ENCODE results near the gene TMEM18.

Gene TMEM18

DNA sequence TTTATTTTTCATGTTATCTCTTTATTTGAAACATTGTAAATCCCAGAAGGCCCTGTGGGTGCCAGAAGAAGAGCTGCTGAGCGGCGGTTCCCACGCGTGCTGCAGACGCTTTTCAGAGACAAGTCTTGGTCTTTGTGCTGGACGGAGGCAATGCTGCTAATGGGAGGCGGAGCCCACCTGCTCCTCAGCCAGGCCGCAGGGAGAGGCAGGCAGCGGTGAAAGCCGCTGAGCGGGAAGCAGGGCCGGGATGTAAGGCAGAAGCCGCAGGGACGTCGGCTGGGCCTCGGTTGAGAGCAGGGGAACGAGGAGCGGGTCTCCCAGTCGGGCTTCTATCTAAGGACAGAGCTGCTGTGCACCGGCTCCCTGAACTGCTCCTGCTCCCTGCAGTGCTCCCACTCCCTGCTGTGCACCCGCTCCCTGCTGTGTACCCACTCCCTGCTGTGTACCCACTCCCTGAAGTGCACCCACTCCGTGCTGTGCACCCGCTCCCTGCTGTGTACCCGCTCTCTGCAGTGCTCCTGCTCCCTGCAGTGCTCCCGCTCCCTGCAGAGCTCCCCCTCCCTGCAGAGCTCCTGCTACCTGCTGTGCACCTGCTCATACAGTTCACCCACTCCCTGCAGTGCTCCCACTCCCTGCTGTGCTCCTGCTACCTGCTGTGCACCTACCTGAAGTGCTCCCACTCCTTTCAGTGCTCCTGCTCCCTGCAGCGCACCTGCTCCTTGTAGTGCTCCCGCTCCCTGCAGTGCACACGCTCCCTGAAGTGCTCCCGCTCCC lies 16.4 kb downstream of the TMEM18 start:
- in situ Hi-C loops (cut with HindIII; ENCODE audit: low pct_ligation_motif_present, low pct_unique_long_range_greater_than_20kb, low sequenced_read_pairs), result no loop called here
- DNase-seq, result no peak

DNA sequence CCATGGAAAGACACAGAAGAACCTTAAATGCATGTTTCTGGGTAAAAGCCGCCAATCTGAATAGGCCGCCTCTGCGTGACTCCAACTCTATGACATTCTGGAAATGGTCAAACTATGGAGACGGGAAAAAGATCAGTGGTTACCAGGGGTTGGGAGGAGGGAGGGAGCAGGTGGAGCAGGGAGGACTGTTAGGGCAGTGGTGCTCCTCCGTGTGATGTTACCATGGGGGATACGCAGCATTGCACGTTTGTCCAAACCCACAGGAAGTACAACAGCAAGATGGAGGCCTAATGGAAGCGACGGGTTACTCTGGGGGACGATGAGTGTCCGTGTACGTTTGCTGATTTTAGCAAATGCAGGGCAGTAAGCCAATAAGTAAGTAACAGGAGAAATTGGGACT lies 17.2 kb downstream of the TMEM18 start:
- no peak for DNase-seq
- in situ Hi-C loops (cut with HindIII; ENCODE audit: low pct_ligation_motif_present, low pct_unique_long_range_greater_than_20kb, low sequenced_read_pairs), result no loop called here

DNA sequence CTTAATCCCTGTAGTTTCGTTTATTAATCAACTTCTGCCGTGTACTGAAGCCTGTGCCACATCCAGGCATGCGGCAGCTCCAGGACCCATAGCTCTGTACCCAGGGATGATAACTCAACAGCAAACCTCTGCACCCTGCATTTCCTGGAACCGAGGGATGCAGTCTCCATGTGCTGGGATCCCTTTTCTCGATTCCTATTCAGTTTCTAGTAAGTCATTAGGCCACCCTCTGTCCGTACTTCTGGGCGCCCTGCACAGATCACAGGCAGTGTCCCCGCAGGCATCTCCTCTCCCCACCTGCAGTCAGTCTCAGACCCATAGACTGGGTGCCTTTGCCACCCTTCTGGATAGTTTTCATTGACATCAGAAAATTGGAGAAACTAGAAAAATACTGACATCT lies 18.8 kb downstream of the TMEM18 start:
- no peak for DNase-seq
- in situ Hi-C loops (cut with HindIII; ENCODE audit: low pct_ligation_motif_present, low pct_unique_long_range_greater_than_20kb, low sequenced_read_pairs), result no loop called here

DNA sequence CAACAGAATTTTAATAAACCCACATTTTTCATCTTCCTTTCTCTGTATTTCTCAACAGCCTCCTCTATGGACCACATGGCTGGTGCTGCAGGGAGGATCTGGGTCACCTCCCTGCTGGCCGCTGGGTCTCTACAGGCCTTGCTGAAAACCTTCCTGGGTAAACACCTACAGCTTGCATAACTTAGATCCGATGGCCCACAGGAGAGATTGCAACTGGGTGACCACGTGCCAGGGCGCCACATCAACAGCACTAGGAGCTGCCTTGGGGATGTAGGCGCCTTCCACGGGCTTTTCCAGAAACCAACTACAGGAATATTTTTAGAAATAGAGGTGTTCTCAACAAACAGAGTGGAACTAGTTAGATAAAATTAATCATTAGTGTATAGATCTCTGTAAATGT lies 19.4 kb downstream of the TMEM18 start:
- DNase-seq, result no peak
- in situ Hi-C loops (cut with HindIII; ENCODE audit: low pct_ligation_motif_present, low pct_unique_long_range_greater_than_20kb, low sequenced_read_pairs), result no loop called here

DNA sequence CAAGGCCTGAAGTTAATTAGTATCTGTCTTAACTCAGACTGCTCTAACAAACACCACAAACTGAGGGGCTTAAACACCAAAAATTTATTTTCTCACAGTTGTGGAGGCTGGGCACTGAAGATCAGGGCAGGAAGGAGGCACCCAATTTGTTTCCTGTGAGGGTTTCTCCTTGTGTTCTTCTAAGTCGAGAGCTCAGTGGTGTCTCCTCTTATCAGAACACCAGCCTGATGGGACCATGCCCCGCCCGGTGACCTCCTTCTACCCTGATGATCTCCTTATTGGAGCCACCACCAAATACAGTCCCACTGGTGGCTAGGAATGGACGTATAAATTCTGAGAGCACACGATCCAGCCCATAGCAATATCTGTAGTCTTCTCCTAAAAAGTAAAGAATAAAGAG lies 20.5 kb downstream of the TMEM18 start:
- no peak for DNase-seq
- in situ Hi-C loops (cut with HindIII; ENCODE audit: low pct_ligation_motif_present, low pct_unique_long_range_greater_than_20kb, low sequenced_read_pairs), result no loop called here

DNA sequence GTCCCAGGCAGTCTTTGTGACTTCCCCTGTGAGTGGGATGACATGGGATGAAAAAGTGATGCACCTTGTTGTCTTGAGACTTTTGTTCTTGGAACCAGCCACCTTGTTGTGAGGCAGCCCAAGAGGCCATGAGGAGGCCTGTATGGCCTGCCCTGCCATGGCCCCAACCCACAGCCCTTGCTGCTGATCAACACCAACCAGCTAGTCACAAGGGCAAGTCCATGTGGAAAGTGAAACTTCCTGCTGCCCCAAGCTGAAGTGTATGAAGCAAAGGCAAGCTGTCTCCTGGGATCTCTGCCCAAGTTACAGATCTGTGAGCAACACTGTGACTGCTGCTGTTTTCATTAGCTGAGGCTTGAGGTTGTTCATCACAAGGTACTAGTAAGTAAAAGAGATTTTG lies 21.6 kb downstream of the TMEM18 start:
- in situ Hi-C loops (cut with HindIII; ENCODE audit: low pct_ligation_motif_present, low pct_unique_long_range_greater_than_20kb, low sequenced_read_pairs), result no loop called here
- DNase-seq, result no peak

DNA sequence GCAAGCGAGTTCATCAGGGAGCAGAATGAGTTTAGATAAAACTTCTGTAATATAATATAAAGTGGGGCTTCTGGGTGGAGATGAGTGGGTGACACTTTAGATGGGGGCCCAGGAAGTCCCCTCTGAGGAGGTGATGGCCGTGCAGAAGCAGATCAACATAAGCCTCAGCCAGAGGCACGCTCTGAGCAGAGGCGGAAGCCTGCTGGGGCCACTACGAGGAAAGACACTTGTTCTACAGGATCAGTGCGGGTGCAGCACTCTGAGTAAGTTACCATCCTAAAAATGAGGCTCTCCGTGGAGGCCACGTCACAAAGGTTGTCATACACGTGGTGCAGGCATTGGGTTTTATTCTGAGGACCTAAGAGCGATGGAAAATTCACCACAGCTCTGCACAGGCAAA lies 22.3 kb downstream of the TMEM18 start:
- in situ Hi-C loops (cut with HindIII; ENCODE audit: low pct_ligation_motif_present, low pct_unique_long_range_greater_than_20kb, low sequenced_read_pairs), result no loop called here
- DNase-seq, result no peak

DNA sequence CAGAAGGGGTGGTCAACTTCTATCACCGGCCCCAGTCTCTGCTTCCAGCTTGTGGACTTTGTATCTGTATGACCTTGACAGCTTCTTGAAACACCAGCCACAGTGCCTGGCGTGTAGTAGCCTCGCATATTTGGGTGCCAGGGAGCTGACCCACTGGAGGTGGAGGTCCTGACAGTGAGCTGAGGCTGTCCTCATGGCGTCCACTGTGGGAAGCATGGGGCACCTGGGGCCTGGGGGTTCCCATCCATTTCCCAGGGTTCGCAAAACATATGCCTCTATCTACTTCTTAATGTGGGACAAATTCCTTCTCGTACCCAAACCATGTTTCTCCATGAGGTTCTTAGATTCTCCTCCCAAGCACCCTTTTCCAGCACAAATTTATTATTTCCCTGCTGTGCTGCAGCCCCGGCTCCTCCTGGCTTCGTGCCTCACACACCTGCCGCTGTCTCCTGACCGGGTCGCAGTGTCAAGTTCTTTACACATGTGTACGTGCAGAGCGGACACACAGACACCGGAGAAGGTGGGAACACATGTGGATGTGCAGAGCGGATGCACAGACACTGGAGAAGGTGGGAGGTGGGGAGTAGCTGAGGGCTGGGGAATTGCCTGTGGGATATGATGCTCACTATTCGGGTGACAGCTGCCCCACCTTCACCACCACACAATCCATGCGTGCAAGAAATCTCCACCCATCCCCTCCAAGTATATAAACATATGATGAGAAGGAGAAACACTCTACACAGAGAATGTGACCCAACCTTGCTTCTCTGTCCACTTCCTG lies 23.4 kb downstream of the TMEM18 start:
- DNase-seq, result no peak
- in situ Hi-C loops (cut with HindIII; ENCODE audit: low pct_ligation_motif_present, low pct_unique_long_range_greater_than_20kb, low sequenced_read_pairs), result no loop called here

DNA sequence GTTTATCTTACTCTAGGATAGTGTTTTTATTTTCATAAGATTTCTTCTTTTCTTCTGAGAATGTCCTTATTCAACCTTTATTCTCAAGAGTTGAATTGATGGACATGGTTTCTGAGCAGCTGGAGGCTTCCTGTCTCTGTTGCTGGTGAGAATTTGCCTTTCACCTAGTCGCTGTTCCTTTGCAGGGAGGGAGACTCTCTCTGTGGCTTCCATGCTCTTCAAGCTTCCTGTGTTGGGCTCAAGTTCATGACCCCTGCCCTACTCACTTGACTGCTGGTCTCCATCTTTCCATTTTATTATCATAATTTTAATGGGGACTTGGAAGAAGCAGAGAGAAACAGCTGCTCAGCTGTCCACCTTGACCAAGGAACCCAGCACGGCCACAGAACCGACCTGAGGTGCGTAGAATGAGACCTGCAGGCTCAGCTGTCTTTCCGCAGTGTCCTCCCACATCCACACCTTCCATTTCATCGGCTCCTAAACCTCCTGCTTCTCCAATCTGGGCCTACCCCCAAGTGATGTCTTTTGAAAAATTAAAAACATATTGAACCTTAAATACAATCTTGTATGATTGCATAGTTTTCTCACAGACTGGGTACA lies 24.2 kb downstream of the TMEM18 start:
- in situ Hi-C loops (cut with HindIII; ENCODE audit: low pct_ligation_motif_present, low pct_unique_long_range_greater_than_20kb, low sequenced_read_pairs), result no loop called here

DNA sequence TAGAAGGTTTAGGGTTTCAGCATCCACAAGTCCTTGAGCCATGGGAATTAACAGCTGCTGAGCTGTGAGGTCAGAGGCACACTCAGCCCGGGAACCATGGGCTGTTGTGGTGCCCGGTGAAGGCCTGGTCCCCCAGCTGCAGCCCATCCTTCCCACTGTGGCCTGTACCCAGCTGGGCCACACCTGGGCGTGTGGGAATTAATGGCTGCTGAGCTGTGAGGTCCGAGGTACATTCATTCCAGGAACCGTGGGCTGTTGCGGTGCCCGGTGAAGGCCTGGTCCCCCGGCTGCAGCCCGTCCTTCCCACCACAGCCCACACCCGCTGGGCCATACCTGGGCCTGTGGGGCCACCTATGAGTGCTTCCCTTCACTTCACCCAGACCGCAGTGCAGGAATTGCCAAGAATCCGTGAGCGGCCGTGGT lies 25.2 kb downstream of the TMEM18 start:
- DNase-seq, result no peak
- in situ Hi-C loops (cut with HindIII; ENCODE audit: low pct_ligation_motif_present, low pct_unique_long_range_greater_than_20kb, low sequenced_read_pairs), result no loop called here

More for the DNA sequence above, 24.2 kb downstream of the TMEM18 start:
- DNase-seq, result no peak

DNA sequence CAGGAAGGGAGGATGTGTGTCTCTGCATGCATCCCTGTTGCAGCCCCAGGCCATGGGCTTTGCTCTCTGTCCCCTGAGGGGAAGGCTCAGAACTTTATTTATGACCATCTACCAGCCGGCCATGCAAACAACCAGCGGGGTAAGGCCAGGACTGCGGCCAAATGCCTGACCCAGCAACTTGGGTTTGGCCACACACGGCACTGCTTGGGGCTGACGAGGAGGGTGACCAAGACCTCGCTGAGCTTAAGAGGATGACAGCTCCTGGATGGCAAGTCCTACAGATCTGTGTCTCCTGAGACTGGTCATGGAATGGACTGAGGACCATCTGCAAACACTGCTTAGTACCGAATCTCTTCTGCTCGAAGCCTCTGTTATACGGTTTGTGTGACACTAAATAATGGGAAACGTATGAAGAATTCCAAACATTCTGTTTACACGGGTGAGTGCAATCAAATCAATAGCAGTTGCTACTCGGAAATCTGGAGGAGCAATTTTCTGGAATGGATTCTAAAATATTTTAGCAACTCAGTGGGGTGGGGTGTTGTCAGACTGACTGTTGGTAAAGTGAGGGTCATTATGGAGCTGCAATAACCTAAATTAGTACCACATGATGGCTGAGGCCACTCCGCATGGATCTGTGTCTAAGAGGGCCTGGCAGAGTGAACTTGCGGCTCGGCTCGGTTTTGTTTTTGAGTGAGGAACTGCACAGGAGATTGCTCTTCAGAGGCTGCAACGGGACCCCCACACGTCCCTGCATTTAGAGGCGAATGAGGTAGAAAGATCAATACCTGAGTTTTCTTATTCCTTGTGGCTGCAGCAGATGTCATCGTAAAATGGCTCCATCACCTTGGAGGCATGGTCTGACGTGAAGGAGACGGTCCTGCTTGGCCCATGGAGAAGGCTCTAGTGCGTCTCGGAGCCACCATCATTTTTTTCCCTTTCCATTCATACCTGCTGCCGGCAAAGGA lies 26.6 kb downstream of the TMEM18 start:
- no peak for DNase-seq
- in situ Hi-C loops (cut with HindIII; ENCODE audit: low pct_ligation_motif_present, low pct_unique_long_range_greater_than_20kb, low sequenced_read_pairs), result no loop called here

DNA sequence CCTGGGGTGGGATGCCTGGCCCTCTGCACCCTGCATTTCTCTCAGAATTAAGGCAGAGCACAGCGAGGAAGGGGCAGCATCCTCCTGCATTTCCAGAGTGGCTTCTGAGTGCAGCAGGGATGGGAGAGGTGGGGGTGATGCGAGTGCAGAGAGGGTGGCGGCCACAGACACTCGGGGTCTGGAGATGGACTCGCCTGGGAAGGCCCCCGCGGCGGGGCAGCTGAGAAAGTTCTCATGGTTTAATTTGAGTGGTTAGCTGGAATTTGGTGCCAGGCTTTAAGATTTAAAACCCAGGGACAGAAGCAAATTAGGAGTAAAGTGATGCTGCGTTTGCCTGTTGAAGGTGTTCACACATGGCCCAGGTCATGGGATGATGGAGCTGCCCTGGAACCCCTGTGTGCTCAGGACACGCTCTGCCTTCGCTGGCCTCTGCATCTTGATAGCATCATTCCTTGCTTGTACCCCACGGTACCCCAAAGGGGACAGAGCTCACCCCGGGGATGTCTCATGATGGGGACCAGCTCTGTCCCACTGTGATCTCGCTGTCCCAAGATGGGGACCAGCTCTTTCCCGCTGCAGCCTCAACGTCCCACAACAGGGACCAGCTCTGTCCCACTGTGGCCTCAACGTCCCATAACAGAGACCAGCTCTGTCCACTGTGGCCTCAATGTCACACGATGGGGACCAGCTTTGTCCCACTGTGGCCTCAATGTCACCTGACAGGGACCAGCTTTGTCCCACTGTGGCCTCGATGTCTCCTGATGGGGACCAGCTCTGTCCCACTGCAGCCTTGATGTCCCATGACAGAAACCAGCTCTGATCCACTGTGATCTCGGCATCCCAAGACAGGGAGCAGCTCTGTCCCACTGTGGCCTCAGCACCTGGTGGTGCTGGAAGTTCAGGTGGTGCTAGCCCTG lies 27.5 kb downstream of the TMEM18 start:
- DNase-seq, result no peak
- in situ Hi-C loops (cut with HindIII; ENCODE audit: low pct_ligation_motif_present, low pct_unique_long_range_greater_than_20kb, low sequenced_read_pairs), result no loop called here

DNA sequence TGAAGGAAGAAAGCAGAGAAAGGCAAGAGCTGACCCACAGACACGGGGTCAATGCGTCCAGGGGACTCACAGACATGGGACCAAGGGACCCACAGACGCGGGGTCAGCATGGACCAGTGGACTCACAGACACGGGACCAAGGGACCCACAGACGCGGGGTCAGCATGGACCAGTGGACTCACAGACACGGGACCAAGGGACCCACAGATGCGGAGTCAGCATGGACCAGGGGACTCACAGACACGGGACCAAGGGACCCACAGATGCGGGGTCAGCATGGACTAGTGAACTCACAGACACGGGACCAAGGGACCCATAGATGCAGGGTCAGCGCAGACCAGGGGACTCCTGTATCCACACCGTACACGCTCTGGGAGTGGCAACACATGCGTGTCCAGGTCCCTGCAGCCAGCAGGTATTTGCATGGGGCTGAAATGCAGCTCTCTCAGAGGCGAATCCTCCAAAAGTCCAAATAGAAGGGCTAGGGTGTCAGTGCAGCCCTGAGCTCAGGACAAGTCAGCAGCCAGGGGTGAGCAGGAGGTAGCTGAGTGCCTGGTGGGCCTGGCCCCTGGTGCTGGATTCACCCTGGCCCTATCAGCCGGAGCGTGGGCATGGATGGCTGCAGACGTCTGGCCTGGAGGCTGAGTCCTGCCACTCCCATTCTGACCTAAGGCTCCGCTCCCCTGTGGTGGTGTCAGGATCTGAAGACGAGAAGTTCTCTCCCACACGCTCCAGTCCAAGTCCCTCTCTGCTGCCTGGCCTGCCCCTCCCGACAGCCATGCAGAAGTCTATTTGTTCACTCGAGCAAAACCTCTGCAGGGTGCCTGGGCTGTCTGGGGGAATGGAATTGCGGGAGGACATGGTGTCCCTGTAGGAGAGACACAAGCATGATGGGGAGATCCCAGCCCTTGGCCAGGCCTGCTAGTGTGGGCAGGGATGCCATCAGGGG lies 28.5 kb downstream of the TMEM18 start:
- DNase-seq, result no peak
- in situ Hi-C loops (cut with HindIII; ENCODE audit: low pct_ligation_motif_present, low pct_unique_long_range_greater_than_20kb, low sequenced_read_pairs), result no loop called here

DNA sequence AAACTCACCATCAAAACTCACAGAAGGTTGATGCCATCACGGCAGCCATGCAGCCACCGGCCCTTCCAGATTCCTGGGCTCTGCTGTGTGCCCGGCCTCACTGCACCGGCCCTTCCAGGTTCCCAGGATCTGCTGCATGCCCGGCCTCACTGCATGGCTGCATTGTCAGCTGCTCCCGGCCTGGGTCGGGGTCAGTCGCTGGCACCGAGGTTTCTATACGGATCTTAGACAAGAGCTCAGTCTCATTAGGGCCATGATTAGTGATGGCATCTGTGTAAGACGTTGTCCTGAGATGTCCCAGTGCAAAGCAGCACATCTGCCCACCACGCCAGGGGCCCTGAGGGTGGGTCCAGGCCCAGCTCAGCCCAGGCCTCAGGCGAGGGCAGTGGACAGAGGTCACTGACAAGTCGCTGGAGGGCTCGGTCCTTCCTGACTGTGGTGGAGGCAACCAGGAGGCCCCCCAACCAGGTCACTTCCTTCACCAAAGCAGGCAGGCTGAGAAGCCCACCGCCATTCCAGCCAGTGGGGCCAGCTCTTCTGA lies 29.4 kb downstream of the TMEM18 start:
- in situ Hi-C loops (cut with HindIII; ENCODE audit: low pct_ligation_motif_present, low pct_unique_long_range_greater_than_20kb, low sequenced_read_pairs), result no loop called here

DNA sequence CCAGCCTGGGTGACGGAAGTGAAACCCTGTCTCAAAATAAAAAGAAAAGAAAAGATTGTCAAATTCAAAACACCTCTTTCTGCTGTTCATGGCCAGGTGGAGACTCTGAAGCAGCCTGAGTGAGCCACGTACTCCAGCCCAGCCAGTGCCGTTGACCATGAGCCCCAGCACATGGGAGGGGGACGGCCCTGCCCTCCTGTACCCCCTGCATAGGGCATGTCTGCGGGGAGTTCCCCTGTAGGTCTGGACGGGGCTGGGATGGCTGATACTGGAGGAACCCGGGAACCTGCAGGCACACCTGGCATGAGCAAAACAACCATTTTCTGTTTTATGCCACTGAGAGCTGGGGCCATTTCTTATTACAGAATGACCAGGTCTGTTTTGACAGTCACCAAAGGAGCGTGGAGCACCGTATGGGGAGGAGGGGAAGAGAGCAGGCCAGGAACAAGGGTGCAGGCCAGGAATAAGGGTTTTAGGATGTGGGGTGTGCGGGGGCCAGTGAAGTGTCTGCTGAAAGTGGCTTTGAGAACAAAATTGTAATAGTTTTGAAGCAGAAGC lies 30.1 kb downstream of the TMEM18 start:
- in situ Hi-C loops (cut with HindIII; ENCODE audit: low pct_ligation_motif_present, low pct_unique_long_range_greater_than_20kb, low sequenced_read_pairs), result no loop called here

More for the DNA sequence above, 29.4 kb downstream of the TMEM18 start:
- no peak for DNase-seq

DNA sequence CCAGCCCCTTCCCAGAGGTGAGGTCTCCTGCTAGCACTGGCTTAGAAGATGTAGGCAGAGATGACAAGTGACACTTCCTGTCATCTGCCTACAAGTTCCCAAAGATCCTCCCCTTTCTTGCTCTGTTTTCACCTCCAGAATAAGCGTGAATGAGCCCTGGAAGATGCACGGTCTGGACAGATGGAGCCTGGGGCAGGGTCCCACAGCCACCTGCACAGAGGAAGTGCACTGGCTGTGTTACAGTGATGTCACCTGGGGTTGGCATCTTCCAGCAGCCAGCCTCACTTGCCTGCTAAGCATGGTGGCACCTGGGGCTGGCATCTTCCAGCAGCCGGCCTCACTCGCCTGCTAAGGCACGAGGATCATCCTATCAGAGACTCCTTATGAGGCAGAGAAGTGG lies 32.3 kb downstream of the TMEM18 start:
- DNase-seq, result no peak
- in situ Hi-C loops (cut with HindIII; ENCODE audit: low pct_ligation_motif_present, low pct_unique_long_range_greater_than_20kb, low sequenced_read_pairs), result no loop called here

More for the DNA sequence above, 30.1 kb downstream of the TMEM18 start:
- DNase-seq, result no peak

Measured in ACHN (cell line).